Astrocyte of the hippocampus (primary cell): Measurements from ENCODE around the gene GNAZ.
"Not testable (repeated sequence)": the region's sequence is repeated elsewhere in the genome, so short reads cannot be mapped to it uniquely, and the experiment has no call there.

Experiments used
- DNase-seq: peaks from one replicate; pipeline ENCODE4 v3.0.0; 2011; ENCODE audit warnings: low read depth, low spot score

Gene GNAZ

DNA sequence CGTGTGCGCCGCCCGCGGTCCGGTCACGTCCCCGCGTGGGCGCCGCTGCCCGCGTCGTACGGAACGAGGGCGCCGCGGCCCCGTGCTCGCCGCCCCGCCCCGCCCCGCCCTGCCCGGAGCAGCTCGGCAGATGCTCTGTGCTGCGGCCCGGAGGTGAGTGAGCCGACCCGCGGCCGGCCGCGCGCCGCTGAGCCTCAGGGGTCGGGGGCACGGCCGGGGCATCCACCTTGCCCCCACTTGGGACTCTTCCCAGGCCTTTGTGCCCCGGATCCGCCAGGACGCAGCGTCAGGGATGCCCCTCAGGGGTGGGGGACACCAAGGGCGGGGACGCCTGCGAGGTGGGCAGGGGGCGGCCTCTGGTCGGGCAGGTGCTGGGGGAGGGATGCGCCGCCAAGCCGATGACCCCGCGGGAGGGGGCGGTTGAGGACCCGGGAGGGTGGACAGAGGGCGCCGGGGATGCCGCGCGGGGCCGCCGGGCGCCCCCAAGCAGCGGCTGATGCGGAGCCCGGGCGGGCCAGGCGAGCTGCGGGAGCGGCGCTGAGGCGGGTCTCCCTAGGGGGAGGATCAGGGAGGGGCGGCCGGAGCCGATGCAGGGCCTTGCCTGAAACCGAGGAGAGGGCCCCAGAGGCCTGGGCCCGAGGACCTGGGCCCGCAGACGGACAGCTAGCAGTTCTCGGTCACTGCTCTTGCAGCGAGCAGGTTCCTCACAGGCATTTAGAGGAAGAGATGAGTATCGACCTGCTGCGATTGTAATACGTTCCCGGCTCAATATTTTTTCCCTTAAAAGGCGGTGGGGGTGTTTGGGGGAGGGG lies at the start of gene GNAZ:
Gene GNAZ, plus strand, starts transcription at position 102 of the 812 bp plus-strand sequence. CDS start 25,177 bp downstream, outside the sequence.
- DNase-seq = peak; percentile 54

DNA sequence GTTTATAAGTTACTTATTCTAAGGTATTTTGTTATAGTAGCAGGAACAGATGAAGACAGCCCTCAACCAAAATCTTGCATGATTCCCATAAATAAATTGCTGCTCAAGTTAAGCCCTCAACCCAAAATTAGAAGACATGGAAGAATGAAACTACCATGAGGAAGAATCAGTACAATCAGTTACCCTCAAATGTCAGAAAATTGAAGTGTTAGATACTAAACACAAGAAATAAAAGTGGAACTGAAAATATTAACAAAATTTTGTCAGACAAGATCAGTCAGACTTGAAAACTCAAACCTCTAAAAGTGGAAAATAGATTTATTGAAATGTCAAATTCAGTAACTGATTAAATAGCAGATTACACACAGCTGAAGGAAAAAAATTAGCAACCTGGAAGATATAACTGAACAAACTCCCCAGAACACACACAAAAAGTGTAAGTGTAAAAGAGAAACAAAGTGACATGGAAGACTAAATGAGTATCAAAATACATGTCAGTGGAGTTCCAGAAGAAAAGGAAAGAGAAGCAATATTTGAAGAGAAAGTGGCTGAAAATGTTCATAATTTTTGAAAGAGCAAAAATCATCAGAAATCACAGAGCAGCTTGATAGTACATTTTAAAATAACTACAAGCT lies 49.5 kb upstream of the GNAZ start:
- DNase-seq = no peak

DNA sequence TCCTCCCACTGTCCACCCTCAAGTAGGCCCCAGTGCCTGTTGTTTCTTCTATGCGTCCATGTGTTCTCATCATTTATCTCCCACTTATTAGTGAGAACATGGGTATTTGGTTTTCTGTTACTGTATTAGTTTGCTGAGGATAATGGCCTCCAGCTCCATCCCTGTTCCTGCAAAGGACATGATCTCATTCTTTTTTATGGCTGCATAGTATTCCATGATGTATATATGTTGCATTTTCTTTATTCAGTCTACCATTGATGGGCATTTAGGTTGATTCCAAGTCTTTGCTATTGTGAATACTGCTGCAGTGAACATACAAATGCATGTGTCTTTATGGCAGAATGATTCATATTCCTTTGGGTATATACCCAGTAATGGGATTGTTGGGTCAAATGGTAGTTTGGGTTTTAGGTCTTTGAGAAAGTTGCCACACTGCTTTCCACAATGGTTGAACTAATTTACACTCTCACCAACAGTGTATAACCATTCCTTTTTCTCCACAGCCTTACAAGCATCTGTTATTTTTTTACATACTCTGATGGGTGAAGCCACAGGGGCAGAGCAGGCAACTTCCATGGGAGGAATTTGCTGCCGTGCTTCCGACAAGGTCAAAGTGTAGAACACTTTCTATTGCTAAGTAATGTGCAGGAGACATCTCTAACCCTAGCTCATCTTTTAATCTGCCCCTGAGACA lies 48.5 kb upstream of the GNAZ start:
- not testable (repeated sequence) for DNase-seq

DNA sequence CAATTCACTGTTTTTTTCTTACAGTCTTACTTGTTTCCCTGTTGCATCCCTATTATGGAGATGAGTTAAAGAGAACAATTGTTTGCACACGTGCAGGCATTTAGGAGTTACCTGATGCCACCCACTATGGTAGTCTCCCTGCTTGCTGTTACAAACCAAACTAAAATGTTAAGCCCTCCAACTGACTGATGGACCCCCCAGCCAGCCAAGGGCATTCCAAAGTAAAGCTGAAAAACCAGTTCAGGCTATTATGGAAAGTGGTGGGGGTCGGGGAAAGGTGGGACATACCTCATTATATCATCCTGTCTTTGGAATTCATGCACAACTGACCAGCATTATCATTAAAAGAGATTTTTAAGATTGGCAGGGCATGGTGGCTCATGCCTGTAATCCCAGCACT lies 47.0 kb upstream of the GNAZ start:
- DNase-seq = no peak

DNA sequence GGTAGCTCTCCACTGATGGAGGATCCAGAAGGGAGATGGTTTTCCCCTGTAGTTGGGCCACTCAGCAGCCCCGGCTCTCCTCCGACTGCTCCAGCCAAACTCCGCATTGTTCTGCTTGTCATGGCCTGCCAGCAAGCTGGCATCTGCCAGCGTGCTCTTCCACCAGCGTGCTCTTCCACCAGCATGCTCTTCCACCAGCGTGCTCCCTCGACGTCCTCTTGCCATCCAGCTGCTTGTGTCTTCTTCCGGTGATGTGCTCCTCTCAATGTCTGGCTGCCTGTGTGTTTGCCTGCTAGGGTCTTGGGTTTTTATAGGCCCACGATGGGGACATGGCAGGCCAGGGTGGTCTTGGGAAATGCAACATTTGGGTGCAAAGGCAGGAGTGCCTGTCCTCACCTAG lies 43.5 kb upstream of the GNAZ start:
- no peak for DNase-seq

DNA sequence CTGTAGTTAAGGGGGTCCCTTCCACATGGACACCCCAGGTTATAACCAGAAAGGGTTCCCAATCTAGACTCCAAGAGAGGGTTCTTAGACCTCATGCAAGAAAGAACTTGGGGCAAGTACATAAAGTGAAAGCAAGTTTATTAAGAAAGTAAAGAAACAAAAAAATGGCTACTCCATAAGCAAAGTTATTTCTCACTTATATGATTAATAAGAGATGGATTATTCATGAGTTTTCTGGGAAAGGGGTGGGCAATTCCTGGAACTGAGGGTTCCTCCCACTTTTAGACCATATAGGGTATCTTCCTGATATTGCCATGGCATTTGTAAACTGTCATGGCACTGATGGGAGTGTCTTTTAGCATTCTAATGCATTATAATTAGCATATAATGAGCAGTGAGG lies 42.5 kb upstream of the GNAZ start:
- DNase-seq = not testable (repeated sequence)

DNA sequence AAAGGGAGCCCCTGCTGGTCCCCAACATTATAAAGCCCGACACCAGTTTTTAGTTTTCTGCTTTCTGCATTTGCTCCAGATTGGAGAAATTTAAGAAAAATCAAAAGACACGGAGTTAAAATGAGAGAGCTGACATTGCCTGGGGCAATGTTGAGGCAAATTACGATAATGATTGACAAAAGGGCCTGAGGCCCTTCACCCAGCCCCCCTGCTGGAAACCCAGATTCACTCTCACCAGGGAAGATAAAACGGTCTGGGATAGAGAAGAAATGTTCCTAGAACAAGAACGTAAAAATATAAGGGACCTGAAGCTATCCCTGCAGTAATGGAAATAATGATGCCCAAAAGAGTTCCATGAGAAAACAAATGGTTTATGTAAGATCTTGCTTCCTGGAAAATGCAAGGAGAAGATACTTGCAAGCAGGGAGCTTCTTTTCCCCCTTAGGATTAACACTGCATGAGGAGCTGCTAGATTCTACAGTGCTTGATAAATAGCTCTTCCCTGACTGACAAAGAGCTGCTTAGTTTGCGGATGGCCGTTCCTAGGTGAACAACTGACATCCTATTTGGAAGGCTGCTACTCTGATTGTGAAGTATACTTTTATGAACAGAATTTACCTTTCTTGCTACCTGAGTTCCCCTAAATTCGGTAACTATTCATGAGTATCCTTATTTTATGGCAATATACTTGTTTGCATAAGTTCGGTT lies 40.6 kb upstream of the GNAZ start:
- no peak for DNase-seq

DNA sequence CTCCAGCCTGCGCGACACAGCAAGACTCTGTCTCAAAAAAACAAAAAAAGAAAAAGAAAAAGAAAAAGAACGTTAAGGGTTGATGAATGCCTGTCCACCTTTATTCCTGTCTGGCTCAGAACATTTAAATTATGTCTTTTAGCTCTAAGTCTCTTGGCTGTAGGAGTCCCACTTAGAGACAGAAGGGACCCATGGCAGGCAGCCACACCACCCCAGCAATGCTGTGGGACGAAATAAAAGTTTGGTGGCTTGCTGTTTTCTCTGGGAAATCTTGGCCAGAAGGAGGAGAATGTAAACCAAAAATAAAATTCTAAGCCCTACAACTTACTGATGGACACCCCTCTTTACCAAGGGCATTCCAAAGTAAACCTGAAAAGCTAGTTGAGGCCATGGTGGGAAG lies 38.9 kb upstream of the GNAZ start:
- DNase-seq = no peak

DNA sequence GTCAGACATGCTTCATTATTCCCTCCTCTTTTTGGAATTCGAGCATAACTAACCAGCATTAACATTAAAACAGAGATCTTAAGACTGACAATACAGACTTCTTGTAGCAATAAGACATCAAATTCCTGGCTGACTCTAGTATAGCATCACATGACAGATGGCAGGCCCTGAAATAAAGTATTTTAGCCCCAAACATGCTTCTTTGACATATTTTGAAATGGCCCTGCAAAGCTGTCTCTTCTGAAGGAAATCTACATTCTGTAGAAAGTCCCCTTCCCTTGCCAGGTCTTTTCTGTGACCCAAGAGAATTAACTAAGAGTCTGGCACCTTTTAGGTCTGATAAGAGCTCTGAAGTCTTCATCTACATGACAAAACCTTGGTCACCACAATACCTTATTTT lies 38.5 kb upstream of the GNAZ start:
- DNase-seq = no peak

DNA sequence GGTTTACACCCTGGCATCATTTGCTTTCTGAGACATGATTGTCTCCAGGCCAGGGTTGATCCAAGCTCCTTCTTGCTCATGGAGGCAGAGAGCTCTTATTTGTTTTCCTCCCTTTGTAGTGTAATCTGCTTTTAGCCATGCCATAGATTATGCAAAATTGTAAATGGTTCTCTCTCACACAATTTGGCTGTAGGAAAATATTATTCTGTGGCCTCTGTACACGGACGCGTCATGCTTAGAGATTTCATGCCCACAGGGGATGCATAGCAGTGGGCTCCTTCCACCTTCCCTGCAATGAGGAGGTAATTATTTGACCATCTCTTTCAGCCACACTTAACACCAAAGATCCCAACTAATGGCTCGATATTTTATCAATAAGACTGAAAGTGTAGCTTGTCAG lies 37.7 kb upstream of the GNAZ start:
- no peak for DNase-seq

DNA sequence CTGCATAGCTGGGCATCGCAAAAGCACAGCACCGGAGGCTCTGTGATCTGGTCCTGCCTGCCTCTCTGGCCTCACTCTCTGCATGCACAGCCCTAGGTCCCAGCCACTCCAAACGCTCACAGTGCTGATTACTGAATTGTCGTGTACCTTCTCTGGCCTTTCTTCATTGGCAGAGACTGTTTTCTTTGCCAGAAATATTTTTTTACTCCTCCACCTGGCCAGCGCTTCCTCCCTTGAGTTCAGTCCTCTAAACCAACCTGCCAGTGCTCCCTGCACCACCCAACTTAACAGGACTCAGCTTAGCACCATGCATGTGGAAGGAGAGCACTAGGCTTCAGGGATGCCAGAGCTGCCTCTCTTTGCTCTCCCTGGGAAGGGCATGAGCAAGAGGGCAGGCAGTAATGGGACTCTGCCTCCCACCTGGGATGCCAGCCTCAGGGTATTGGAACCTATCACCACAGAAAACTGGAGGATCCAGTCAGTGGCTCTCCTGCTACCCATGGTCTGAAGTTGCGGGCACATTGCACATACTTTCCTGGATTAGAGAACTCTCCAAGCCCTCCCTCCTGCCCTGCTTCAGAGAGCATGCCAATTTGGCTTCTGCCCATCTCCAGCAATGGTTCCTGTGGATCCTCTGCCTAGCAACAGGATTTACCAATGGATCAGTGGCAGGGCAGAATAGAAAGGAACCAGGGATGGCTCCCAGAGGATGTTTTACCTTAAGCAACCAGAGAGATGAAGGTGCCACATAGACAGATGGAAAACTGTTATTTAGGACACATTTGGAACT lies 37.0 kb upstream of the GNAZ start:
- peak; percentile 69 for DNase-seq

DNA sequence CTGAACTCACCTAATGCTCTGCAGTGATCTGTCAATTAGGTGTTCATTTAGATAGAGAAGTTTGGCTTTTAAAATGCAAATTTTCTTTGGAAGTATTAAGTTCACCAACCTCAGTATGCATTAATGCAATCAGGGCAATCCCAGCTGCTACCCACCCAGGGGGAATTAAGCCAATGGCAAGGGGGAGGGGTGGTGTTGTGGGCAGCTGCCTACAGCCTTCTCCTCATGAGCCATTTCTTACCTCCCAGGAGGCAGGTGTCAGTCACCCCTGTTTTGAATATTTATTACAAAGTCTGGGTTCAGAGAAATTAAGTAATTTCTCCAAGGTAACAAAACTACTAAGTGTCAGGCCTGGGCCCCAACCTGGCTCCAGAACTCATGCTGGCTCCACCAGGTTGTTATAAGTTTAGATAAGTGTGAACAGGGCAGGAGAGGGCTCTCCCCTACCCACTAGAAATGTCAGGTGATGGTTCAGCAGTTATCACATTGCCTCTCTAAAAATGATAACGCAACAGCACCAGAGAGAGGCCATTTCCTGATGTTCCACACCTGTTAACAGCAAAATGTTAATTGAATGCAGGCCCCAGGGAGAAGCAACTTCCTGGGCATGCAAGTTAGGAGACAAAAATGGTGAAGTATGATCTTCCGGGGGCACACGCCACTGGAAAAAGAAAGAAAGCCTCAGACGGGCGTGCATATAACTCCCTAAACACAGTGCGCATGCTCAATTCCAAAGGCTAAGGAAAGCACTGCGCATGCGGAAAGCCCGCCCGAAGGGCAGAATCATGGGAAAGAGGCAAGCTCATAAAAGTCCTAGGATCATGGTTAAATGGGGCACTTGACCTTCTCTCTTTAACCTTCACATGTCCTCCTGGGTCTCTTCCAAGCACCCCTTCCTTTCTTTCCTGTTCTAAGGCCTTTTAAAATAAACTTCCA lies 35.4 kb upstream of the GNAZ start:
- no peak for DNase-seq

DNA sequence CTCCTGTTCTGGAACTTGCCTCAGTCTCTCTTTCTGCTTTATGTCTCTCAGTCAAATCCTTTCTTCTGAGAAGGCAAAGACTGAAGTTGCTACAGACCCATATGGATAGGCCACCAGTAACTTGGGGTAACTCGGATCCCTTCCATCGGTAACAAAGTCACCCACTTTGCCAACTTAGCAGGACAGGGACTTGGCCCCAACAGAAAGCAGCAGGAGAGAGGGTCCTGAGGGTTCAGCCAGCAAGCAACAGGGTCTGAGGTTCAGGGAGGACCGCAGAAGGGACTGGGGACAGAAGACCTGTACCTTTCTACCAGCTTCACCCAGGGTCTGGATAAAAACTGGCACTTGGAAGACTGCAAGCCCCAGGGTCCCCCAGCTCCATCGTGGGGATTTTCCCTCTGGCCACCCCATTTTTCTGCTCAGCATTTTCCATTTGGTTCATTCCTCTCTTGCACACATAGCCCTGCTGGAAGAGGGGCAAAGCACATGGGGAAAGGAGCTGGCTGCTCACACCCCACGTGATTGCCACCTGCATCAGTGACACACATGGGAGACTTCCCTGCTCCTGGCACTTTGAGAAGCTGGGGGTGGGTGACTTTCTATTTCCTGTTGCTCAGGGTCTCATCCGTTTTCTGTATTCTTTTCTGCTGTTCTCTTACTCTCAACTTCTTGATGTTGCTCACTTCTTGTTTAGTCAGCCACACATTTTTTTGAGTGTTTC lies 34.6 kb upstream of the GNAZ start:
- DNase-seq = no peak

DNA sequence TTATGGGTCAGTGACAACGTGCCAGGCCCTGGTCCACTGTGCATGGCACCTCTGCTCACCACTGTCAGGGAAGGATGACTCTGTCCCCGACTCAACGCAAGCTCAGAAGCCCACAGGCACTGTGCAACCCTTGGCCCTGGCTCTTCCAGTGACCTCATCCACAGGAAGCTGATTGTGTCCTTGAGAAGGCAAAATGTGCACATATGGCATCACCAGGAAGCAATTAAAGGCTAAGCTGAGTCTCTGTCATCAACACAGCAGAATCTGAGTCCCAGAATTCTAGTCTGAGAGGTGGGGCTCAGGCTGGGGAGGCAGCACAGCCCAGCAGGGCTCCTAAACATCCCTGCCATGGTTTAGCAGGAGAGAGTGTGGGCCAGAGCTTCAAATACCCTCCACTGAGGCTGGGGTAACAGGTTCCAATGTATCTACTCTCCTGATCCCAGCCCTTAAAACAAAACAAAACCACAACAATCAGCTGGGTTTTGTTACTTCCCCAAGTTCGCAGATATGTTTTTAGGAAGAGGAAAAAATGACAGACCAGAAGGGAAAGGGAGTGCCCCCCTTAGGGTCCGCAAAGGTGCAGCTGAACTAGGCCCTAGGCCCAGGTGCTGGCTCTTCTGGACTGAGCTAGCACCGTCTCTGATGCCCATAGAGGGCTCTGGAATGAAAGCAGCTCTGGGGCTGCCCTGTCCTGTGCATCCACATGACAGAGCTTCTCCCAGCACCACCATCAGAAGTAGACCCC lies 33.5 kb upstream of the GNAZ start:
- no peak for DNase-seq

DNA sequence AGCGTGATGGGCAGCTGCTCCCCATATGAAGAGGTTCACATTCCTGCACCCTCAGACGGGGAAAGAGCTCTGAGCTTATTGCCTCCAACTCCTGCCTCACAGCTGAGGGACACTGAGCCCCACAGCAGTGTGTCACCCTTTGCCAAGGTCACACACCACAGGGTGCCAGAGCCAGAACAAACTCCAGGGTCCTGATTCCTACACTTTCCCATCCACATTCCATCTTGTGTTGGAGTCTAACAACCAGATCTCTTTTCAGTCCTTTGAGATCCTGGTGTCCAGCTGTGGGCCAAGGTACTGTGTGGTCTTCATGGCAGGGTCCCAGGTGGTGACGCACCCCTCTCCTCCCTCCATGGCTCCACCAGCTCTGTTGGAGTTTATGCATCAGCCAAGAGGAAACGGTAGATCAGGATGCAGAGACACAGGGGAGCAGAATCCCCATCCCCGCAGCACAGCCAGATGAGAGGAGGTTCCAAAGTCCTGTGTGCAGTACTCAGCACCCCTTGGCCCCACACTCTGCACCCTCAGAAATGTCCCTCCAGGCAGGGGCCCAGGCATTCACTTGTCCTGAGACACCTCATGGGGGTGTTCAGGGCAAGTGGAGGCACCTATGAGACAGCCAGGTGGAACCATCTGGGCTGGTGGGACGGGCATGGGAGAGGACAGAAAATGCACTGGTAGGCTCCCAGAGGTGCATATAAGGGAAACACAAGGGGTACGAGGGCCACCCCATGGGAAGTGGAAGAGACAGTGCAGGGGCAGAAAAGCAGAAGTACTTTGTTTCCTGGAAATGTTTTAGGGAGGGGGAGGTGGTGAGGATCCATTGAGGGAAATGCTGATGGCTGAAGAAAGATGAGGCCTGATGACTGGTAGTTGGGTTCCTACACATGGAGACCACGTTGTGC lies 32.6 kb upstream of the GNAZ start:
- DNase-seq = no peak

DNA sequence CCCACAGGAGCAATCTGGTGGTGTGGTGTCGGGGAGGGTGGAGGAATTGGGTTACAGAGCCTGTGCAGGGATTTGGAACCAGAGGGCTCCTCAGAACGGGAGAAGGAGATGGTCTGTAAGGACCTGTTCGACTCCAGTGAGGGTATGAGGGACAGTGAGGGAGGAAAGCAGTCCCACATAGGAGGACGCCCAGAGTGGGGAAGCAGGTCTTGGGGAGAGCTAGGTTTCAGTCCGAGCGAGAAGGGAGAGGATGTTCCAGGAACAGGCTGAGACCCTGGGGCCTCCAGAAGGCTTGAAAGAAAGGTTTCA lies 32.0 kb upstream of the GNAZ start:
- DNase-seq = no peak

DNA sequence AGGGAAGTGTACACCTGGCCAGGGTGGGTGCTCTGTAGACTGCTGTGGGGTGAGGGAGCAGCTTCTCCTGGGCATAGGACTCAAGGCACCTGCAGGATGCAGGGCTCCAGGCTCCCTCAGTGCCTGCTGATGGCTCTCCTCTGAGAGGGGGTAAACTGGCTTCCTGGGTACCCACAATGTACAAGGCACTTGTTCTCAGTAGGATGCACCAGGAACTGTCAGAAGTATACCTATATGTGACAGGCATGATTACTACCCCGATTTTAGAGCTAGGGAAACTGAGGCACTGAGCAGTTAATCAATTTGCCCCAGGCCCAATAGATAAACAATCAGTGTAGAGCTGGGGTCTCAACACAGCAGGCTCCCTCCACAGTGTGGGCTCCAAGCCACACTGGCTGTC lies 31.4 kb upstream of the GNAZ start:
- DNase-seq = no peak

DNA sequence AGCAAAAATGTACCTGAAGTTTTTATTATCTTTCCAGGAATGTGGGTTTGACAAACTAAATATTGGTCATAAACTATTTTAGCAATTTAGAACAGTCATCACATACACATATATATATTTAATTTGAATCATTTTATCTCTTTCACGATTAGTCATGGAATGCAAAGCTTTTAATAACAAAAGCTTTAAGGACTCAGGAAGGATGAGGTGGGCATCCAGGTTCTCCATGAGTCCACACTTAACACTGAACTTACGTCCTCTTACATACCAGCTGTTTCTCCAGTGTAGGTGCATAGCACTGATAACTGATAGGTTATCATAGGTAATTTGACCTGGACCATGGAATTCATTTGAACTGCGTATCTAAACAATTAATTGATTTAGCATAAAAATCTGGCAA lies 28.1 kb upstream of the GNAZ start:
- DNase-seq = no peak
